Activated naive CD4-positive, alpha-beta T cell treated with Interleukin-2 at 50 U/mL for 16 hours (primary cell): Measurements from ENCODE around the gene APPL2.

Source experiments
- DNase-seq: peaks from one replicate; pipeline ENCODE4 v3.0.0-alpha.2; 2020

The APPL2 gene

DNA sequence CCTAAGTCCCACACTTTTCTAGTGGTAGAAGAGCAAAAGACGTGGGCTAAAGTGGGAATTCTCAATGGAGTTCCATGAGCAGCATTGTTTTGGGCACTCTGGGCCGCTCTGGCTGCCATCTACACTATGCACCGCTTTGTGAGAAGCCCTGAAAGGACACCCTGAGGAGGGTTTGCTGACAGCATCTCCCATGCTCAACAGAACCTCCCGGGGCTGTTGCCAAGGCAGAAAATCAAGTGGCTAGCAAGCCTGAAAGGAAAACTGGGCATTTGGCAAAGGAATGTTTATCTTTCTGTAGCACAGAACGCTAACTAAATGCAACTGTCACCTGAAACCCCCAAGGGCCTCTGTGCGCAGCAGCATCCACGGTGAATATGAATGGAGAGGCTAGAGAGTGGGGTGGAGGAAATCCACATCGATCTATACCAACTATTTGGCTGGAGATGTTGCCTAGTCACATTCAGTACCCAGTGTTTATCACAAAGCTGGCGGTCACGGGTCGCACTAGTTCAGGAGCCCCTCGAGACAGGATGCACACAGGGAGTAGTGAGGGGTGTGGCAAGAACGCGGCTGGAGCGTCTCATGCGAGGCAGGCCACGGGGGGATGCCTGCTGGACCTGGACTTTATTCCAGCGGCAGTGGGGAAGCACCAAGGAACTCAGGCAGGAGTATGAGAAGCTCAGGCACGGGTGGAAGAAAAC, 14.2 kb downstream of the APPL2 start:
- DNase-seq, result no peak

DNA sequence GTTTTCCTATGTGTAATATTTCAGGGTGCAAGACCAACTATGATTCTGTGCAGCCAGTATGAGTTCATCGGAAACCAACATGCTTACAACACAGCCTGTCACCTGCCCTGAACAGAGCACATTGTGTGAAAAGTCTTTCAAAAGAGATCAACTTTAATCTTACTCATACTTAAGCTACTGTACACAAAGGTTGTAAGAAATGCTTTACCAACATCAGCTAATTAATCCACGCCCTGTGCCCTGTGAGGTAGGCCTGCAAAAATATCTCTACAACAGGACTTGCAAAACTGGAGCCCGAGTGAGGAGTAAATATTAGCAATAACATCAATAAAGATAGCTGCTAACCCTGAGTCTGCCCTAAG, 15.1 kb downstream of the APPL2 start:
- DNase-seq, result no peak

DNA sequence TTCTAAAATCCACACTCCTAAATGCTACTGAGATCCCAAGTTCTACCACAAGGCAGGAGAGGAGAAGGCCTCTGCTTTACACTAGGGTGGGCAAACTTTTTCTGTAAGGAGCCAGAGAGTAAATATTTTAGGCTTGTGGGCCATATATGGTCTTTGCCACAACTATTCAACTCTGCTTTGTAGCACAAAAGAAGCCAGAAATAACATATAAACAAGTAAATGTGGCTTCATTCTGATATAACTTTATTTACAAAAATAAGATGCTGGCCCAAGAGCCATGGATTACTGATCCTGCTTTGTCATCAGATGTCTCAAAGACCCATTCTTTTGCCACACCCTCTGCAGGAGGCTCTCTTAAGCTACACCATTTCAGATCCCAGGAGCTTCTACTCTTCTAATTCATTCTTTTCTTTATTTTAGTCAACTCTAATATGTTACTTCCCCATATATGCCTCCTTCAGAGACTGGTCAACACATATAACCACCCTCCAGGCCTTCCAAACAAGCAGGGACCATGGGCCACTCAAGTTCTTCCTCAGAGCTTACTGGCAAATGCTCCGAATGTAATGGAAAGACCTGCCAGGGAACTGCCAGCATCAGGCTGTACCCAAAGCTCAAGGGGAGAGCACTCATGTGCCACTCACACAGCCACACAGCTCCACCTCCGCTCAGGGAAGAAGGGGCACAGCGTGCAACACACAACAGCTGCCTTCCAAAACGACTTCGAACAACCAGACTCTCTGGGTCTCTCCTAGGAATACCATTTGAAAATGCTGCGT, 15.6 kb downstream of the APPL2 start:
- DNase-seq, result no peak

DNA sequence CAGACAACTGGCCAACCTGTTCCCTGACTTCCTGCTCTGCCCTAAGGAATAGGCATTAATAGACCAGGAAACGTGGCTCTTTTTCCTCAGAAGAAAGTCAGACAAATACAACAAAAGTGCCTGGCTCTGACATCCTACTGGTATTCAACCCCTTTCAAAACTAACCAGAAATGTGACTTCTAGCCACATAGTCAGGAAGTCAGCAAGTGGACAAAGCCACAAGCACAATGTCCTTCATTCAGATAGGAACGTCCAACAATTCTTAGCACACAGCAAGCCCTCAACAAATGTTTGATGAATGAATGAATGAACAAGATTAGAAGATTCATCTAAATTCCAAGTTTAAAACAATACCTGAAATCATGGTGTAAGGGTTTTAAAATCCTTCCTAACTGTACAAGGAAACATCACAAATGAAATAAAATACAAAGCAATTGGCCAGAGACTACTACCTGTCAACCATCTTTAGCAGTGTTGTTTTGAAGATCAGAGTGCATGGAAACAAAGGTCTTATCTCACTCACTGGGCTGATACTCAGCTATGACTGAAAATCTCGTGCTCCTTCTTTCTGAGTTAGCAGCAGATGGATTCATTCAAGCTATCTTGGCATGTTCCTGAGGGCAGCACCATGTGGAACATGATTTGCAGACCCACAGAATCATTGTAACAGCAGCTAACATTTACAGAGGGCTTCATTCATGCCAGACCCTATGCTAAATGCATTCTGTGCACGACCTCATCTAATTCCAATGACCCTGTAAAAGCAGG, 16.5 kb downstream of the APPL2 start:
- no peak for DNase-seq

DNA sequence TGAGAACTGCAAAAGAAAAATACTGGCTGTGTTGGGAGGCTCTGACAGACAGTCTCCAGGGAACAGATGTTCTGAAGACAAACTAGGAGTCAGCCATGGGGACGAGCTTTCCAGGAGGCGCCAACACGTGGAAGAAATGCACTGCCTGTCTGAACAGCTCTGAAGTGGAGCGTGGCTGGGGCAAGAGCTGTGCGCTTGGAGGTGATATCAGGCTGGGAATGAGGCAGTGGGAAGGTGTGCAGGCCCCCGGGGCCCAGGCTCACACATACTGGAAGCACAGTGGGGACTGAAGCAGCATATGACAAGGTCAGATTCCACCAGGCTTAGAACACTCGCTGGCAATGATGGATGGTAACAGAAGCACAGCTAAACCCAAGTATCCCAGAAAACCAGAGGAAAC, 17.5 kb downstream of the APPL2 start:
- DNase-seq, result no peak

DNA sequence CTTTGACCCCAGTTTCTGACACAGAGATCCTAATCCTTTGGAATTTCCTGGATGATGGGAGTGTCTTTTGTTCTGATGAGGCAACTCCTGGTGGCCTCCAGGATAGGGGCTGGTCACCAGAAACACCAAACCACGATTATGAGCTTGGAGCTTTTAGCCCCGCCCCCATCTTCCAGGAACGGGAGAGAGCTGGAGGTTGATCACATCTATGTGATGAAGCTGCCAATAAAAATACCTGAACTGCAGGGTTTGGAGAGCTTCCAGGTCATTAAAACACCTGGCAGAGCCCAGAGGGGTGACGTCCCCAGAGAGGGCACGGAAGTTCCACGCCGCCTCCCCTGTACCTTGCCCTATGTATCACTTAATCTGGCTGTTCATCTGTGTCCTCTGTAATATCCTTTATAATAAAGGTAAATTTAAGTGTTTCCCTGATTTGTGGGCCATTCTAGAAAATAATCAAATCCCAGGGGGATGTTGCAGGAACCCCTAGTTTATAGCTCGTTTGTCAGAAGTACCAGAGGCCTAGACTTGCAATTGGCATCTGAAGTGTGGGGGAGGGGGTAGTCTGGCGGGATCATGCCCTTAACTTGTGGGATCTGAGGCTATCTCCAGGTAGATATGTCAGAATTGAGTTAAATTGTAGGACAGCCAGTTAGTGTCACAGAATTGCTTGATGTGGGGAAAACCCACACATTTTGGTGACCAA, 21.2 kb downstream of the APPL2 start:
- DNase-seq, result no peak

DNA sequence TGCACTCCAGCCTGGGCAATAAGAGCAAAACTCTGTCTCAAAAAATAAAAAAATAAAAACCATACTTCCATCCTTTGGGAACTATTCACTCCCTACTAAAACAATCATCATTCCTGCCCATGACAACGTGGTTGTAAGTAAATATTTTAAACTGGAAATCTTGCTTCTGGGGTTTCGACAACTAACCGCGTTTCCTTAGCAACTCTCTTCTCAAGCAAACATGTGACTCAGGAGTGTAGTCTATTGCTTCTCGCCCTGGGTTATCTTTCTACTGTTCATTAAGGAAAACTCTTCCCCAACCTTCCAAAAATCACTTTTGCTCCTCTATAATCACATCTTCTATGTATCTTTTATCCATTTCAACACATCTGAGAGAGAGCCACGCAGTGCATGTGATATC, 21.8 kb downstream of the APPL2 start:
- no peak for DNase-seq

DNA sequence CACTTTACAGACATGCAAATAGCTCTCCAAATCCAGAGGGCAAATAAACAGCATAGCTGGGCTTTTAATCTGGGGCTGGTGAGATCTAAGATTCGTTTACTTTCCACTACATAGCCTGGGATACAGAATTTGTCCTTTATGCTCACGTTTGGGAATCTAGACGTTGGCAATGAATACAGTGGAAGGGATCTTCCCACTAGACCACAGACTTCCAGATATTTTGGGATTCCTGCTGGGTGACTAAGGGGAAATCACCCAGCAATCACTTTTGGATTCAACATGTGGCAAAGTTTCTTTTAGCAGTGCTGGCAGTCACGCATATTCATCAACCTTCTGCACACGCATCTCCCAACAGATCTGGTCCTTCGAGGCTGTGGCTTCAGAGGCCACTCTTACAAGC, 23.5 kb downstream of the APPL2 start:
- no peak for DNase-seq

DNA sequence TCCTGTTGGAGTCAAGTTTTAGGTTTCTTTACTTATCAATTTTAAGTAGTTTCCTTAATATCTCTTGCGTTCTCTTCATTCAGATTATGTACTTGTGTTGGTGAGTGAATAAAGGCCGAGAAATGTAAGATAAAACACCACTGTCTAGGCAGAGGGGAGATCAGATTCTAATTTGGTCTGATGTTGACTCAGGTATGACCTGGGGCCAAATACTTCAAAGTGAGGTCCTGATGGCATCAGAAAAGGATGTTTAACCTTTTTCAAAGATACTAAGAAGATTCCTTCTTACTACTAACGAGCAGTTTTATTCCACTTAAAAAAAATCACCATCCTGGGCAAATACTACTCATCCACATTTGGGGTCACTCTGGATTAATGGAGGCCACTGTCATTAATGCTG, 26.9 kb downstream of the APPL2 start:
- no peak for DNase-seq

DNA sequence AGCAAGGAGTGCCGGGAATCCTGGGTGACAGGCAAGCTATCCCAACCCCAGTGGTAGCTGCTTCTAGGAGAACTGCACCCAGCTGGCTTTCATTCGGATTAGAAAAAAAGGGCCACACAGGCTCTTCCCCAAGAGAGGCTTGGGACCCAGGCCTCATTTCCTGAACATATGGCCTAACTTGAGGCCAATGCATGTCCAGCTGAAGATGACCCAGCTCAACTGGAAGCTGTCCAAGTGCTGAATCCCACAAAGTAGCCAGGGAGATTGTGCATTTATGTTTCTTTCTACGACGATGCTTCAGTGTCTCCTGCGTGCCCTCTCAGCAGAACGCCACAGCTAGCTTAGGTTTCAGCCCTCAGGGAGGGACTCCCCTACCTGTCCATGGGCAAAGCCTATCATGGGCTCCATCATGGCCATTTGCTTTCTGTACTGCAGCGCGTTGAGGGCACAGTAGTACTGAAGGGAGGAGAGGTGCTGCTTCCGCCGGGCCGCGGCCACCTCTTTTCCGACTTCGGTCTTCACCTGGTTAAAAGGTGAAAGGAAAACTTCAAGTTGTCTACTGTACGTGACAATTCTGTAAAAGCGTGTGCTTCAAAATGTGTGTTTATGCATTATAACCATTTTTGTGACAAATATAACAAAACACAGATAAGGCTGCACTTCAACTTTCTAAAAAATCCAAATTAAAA, 29.1 kb downstream of the APPL2 start:
- no peak for DNase-seq

DNA sequence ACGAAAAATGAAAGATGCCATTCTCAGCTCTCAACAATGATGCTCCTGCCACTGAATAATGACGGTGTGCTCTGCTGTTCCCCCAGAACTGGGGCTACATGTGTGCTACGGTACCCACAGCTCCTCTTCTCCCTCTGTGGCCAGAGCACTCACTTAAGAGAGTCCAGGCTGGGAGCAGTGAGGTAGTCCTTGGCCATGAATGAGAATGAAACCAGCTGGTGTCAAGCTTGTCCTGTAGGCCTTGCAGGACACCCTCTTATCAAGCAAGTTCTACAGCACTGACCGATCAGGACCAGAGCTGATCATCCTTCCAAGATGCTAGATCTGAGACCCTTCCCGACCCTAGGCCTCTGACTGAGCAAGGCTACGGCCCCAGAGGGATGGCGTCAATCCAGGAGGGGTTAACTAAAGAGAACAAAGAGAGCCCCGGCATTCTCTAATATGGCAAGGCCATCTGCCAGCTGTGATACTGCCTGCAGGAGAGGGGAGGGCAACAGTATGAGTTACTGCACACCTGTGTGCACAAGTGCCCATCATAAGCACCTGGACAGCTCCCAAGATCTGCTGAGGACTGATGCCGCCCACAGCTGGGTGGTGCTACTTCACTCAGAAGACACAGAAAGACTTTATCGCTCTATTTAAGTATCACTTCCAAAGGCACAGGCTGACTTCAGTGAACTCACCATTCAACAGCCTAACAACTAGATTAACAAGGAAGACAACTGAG, 30.5 kb downstream of the APPL2 start:
- no peak for DNase-seq

DNA sequence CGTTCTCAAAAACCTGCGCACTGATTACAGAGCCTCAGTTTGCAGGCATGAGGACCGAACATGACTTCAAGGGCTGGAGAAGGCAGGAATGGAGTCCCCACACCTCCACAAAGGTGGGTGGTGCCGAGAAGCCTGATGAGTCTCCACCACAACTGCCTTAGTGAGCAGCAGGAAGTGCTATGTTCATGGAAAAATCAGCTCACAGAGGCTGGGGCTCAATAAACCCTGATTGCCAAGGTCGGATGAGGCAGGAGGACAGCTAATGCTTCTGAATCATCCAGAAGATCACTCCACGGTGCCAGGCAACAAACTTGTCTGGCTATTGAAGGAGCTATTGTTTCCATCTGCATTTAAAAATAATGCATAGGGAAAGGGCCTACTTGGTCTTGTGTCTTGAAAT, 31.1 kb downstream of the APPL2 start:
- peak; percentile 46 for DNase-seq

DNA sequence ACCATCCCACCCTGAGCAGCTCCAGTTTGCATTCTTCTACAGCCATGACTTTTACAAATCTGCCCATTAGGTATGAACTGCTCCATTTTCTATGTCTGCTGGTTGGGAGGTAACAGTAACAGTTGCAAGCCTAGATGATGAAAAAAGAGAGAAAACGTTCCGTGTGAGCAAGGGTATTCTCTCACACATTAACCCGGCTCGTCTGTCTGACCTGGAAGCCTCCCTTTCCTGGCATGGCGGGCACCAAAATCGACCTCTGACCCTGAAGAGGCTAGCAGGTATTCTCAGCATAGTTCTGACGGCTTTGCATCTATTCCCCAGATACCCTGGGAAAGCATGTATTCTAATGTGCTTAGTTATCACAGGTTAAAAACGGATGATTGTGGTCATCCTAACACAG, 31.8 kb downstream of the APPL2 start:
- no peak for DNase-seq

DNA sequence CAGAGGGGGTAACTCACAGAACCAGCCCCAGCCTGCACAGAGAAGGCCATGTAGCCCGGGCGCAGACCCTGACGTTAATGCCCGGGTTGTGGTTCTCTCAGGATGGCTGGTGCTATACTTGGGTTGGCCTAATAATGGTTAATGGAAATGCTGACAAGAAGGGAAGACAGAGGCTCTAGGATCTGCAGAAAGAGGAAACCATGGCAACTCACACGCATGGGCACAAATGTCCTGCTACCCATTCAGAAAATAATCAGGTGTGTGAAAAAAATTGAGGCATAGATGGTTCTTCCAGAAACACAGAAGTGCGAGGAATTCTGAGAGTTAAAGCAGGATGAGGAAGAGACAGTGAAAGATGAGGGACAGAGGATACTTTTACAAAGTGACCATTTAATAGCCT, 33.8 kb downstream of the APPL2 start:
- DNase-seq, result no peak

DNA sequence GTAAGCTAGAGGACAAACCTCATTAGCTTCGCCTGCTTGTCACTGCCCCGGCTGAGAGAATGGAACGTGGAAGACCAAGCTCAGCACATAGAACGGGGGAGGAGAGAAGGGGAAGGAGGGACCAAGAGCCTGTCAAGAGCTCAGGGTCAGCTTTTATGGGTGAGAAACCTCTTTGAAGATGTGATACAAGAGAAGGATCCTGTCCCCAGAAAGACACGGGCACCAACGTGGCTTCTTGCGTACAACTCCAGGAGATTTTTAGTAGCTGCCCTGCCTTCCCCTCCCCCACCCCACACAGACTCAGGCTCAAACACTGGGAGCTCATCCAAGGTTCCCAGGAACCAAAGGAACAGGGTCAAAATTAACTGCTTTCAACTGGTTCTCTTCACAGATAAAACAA, 34.7 kb downstream of the APPL2 start:
- DNase-seq, result no peak

DNA sequence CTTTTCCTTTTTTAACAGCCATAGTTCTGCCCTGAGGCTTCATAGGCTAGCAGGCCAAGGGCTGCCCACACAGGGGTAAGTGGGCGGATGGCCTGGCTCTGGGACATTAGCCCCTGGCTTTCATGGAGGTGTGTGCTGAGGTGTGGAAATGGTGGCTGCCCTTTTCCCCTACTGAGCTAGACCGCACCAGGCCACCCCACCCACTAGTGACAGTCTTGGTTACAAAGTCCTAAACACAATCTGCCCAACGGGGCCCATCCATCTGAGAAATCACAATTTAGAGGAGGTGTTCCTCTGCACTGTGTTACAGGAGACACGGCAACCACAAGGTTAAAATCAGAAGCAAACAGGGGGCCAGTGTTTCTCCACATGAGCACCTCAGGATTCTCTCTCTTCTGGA, 35.6 kb downstream of the APPL2 start:
- DNase-seq, result no peak

DNA sequence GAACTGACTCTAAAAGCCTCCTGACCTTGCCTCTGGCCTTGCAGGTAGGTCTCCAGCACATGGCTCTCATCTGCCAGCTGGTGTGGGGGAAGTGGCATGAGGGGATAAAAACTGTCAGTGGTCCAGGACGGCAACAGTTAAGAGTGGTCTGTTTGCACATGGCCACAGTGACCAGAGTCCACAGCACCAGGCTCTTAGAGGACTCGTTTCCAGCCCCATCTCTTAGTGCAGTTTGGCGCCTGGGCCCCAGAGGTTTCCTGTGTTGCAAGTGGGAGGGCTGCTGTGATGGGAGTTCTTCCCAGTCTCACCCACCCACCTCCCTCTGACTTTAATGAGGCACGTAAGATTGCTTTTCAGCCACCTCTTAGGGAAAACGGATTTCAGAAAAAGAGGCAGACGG, 37.0 kb downstream of the APPL2 start:
- DNase-seq, result no peak

DNA sequence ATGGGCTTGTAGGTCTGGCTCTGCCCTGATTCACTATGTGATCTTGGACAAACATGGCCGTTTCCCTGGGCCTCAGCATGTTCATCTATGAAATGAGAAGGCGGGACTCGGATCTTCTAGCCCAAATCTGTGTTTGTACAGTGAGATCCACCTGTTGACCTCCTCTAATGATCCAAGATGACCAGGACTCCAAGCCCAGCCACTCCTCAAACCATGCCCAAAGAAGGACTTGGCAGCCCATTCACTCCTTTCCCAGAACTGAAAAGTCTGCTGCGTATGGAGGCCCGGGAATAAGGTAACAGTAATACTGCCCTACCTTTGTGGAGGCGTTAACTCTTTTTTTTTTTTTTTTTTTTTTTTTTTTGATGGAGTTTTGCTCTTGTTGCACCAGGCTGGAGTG, 39.9 kb downstream of the APPL2 start:
- DNase-seq, result no peak

DNA sequence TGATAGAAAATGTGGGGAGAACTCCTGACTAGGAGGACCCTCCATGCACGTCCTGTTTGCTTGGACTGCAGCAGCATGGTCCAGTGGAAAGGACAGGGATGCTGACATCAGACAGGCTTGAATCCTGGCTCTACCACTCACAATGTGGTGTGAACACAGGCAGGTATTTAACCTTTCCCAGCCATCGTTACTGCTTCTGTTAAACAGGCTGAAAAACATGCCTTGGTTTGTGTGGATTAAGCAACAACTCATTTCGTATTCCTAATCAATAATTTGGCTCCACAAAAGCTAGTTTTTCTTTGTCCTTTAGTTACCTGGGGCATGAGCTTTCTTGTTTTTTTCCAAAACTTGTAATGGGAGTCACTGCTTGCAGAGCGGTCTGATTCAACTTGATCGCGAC, 41.0 kb downstream of the APPL2 start:
- DNase-seq, result no peak

DNA sequence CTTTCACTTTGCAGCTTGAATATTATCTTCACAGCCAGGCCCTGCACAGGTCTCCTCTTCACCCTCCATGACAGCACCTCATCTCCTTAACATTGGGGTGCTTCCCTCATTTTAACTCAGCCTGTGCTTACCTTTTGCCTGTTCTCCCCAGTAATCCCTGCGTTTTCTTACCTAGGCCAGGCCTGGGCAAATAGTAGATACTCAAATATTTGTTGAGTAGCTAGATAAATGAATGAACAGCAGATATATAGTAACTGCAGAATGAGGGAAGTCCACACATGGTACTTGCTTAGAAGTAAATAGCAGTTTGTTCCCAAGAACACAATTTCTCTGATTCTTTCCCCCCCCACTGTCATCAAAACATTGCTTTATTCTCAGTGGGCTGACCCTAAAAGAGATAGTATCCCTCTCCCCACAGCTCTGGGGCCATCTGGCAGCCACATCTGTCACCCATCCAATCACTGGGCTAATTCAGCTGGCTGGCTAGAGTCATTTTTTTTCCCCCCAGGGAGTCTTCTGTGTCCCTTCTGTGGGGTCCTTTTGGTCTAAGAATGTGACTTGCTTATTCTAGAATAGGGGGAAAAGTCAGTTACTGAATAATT, 43.2 kb downstream of the APPL2 start:
- DNase-seq, result no peak

DNA sequence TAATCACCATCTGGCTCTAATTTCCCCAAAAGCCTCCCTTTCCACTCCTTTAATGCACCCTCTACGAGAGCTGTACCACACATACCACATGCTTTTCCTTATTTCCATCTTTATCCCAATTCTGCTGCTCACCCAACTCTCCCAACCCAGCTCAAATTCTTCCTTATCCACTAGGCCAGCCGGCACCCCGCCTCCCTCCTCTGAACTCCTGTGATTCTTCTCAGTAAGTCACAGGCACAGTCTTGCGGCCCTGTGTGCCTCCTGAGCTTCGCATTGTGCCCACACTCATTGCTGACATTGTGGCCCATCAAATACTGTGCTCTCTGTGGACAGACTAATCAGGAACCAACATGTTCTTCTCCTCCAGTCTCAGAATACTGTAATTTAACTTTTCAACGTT, 45.4 kb downstream of the APPL2 start:
- no peak for DNase-seq

DNA sequence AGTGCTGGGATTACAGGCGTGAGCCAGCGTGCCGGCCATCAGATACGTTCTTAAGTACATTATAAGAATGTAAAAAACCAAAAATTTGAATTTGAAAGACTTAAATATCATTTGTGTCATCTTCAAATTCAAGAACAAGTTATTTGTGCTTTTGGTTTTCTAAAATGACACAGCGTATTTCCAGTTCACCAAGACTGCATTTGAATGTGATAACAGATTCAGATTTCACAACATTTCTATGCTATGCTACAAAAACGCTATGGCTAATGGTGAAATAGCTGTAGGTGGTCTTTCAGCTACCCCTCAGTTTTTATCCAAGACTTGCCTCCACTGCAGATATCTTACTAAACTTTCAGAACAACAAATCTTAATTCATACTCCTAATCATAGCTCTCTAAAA, 46.7 kb downstream of the APPL2 start:
- DNase-seq, result no peak
